GM12864 (cell line): ENCODE results near the gene SMLR1.

Source experiments
- DNase-seq: peaks from one replicate; pipeline ENCODE4 v3.0.0-alpha.2; 2011; ENCODE audit warnings: low read depth
- H3K4me3 ChIP-seq: 2 replicates; pipeline ENCODE4 v1.5.1; 2011; ENCODE audit warnings: mild to moderate bottlenecking, low read depth, low read length, control low read depth
- TF ChIP-seq, protein P1 (sequence below): IDR thresholded peaks from 2 replicates; pipeline ENCODE4 v1.5.1; 2011; ENCODE audit warnings: low read depth, mild to moderate bottlenecking, moderate library complexity, low read length, control low read depth, inconsistent platforms; ENCODE audit errors: missing control alignments

Gene SMLR1

GRCh38 chr6:130810307-130811030 is 16.7 kb upstream of the SMLR1 start:
- no peak overlapping the region for H3K4me3 ChIP-seq
- DNase-seq: no peak
- TF ChIP-seq, protein P1, sequence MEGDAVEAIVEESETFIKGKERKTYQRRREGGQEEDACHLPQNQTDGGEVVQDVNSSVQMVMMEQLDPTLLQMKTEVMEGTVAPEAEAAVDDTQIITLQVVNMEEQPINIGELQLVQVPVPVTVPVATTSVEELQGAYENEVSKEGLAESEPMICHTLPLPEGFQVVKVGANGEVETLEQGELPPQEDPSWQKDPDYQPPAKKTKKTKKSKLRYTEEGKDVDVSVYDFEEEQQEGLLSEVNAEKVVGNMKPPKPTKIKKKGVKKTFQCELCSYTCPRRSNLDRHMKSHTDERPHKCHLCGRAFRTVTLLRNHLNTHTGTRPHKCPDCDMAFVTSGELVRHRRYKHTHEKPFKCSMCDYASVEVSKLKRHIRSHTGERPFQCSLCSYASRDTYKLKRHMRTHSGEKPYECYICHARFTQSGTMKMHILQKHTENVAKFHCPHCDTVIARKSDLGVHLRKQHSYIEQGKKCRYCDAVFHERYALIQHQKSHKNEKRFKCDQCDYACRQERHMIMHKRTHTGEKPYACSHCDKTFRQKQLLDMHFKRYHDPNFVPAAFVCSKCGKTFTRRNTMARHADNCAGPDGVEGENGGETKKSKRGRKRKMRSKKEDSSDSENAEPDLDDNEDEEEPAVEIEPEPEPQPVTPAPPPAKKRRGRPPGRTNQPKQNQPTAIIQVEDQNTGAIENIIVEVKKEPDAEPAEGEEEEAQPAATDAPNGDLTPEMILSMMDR: no peak

- TF ChIP-seq, protein P1: no peak
- H3K4me3 ChIP-seq: no peak overlapping the region
- no peak for DNase-seq
Observed at GRCh38 chr6:130811932-130812331, 15.3 kb upstream of the SMLR1 start.

DNA sequence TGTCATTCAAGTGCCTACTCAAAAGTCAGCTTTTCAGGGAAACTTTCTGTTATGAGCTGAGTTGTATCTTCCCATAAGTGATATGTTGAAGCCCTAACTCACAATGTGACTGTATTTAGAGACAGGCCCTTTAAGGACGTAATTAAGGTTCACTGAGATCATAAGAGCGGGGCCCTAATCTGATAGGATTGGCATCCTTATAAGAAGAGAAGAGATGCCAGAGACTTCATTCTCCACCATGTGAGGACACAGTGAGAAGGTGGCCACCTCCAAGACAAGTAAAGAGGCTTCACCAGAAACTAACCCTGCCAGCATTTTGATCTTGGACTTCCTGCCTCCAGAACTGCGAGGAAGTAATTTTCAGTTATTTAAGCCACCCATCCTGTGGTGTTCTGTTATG is 12.7 kb upstream of the SMLR1 start:
- DNase-seq: no peak
- TF ChIP-seq, protein P1: no peak
- no peak overlapping the region for H3K4me3 ChIP-seq

GRCh38 chr6:130815200-130816071 is 11.8 kb upstream of the SMLR1 start:
- TF ChIP-seq, protein P1: no peak
- H3K4me3 ChIP-seq: no peak overlapping the region
- no peak for DNase-seq

DNA sequence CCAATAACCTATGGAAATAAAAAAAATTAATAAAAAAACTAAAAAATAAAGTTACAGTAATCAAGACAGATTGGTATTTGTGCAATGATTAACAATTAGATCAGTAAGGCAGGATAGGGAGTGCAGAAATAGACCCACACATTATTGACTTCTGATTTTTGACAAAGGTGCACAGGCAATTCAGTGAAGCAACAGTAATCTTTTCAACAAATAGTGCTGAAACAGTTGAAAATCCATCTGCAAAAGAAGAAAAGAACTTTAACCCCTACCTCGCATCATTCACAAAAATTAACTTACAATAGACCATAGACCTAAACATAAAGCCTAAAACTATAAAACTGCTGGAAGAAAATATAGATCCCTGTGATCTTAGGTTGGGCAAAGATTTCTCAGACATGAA is 4.5 kb upstream of the SMLR1 start:
- TF ChIP-seq, protein P1: no peak

DNA sequence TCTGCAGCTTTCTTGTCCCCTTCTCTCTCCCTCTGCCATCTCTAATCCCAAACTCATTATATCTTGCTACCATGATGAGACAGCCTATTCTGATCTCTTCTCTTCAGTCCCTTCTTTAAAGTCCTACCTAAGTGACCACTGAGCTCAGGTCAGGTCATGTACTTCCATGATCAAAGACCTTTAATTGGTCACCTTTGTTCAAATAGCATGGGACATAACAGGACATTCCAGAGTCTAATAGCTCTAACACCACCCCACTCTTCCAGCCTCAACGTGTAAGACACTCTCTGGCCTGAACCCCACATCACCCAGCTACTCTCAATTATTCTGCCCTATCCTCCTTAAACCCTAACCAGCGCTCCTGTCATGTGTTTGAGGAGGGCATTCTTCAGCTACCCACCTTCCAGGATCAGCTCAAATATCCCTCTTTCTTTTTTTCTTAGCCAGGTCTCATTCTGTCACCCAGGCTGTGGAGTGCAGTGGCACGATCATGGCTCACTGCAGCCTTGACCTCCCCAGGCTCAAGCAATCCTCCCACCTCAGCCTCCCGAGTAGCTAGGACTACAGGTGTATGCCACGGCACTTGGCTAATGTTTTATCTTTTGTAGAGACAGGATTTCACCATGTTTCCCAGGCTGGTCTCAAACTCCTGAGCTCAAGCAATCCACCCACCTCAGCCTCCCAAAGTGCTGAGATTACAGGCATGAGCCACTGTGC is 2.1 kb upstream of the SMLR1 start:
- DNase-seq: no peak
- TF ChIP-seq, protein P1: no peak
- no peak overlapping the region for H3K4me3 ChIP-seq

More for the DNA sequence above, 4.5 kb upstream of the SMLR1 start:
- no peak for DNase-seq
- no peak overlapping the region for H3K4me3 ChIP-seq
